ENCODE measurements around the gene GCNT1.

- TF ChIP-seq POLR2A (IDR thresholded peaks at IDR 0.05) (no peak), CTCF (IDR thresholded peaks at IDR 0.05 in 8 of 11, conservative IDR thresholded peaks at IDR 0.05 in 3 of 11) (no peak), POLR2AphosphoS5 (IDR thresholded peaks at IDR 0.05) (no peak)
Measured at GRCh38 chr9:76463211-76463610, 4.2 kb downstream of the GCNT1 start.

Measured in spleen (tissue), 7 donors.